HG02973 (cell line): ENCODE measurements around the gene NYNRIN.
"Not testable (repeated sequence)": the region's sequence is repeated elsewhere in the genome, so short reads cannot be mapped to it uniquely, and the experiment has no call there.

Source experiments
- ATAC-seq: cut with Tn5 transposase; IDR thresholded peaks from one replicate; pipeline ENCODE4 v1.9.1; 2021; ENCODE audit warnings: moderate library complexity; ENCODE audit not compliant: unreplicated experiment

Gene NYNRIN

GRCh38 chr14:24369907-24370687 lies 28.7 kb upstream of the NYNRIN start:
- ATAC-seq, result no peak

GRCh38 chr14:24370748-24371147 lies 28.1 kb upstream of the NYNRIN start:
- no peak for ATAC-seq

GRCh38 chr14:24371605-24372004 lies 27.2 kb upstream of the NYNRIN start:
- ATAC-seq, result not testable (repeated sequence)

GRCh38 chr14:24372701-24373416 lies 25.9 kb upstream of the NYNRIN start:
- no peak for ATAC-seq

GRCh38 chr14:24376448-24377070 lies 22.2 kb upstream of the NYNRIN start:
- ATAC-seq, result no peak

- ATAC-seq, result no peak
Observed at GRCh38 chr14:24377126-24377525, 21.7 kb upstream of the NYNRIN start.

GRCh38 chr14:24377657-24378056 lies 21.1 kb upstream of the NYNRIN start:
- ATAC-seq, result no peak

- no peak for ATAC-seq
Observed at GRCh38 chr14:24378327-24378726, 20.5 kb upstream of the NYNRIN start.

- ATAC-seq, result no peak
Observed at GRCh38 chr14:24378981-24379906, 19.6 kb upstream of the NYNRIN start.

- ATAC-seq, result no peak
Observed at GRCh38 chr14:24379907-24380730, 18.7 kb upstream of the NYNRIN start.

- ATAC-seq, result no peak
Observed at GRCh38 chr14:24381363-24382063, 17.3 kb upstream of the NYNRIN start.

GRCh38 chr14:24382064-24382371 lies 16.8 kb upstream of the NYNRIN start:
- ATAC-seq, result no peak

- ATAC-seq, result no peak
Observed at GRCh38 chr14:24384169-24384568, 14.6 kb upstream of the NYNRIN start.

GRCh38 chr14:24385524-24385923 lies 13.3 kb upstream of the NYNRIN start:
- ATAC-seq, result no peak

- no peak for ATAC-seq
Observed at GRCh38 chr14:24387009-24387345, 11.8 kb upstream of the NYNRIN start.

- ATAC-seq, result not testable (repeated sequence)
Observed at GRCh38 chr14:24387579-24387978, 11.2 kb upstream of the NYNRIN start.

- ATAC-seq, result no peak
Observed at GRCh38 chr14:24388474-24389179, 10.2 kb upstream of the NYNRIN start.

- ATAC-seq, result no peak
Observed at GRCh38 chr14:24389226-24389848, 9.5 kb upstream of the NYNRIN start.
